Panc1 (cell line): ENCODE results near the gene PLSCR3. TPM values are rescaled to one million over a fixed set of nuclear protein-coding genes. Genes with fewer than 3 reads are reported as not detected.

Source experiments
- ATAC-seq: fragments of 200-7000 bp; cut with Tn5 transposase; 2 replicates; pipeline ENCODE4 v1.9.1; 2020; ENCODE audit warnings: mild to moderate bottlenecking, moderate library complexity
- BruUV-seq: library from RNA; stranded (reverse); fragments of 400-500 nt; replicated peaks from 2 replicates; lab custom pipeline; 2021; lab: Mats Ljungman, UMichigan
- CTCF ChIA-PET: fragments of 300-600 bp; sonication (Branson Sonifier 250); formaldehyde crosslinking; loops from one replicate; lab custom pipeline; 2022; ENCODE audit warnings: antibody characterized with exemption; lab: Charles Lee
- POLR2A ChIA-PET: fragments of 300-600 bp; sonication (Branson Sonifier 250); formaldehyde crosslinking; loops from one replicate; lab custom pipeline; 2022; ENCODE audit warnings: antibody characterized with exemption; lab: Charles Lee
- DNase-seq: peaks from one replicate; pipeline ENCODE4 v3.0.0-alpha.2; 2010; ENCODE audit warnings: low read depth, low spot score
- H3K27ac ChIP-seq: 2 replicates; pipeline ENCODE4 v1.5.1; 2011; ENCODE audit warnings: mild to moderate bottlenecking, low read length, inconsistent platforms
- H3K27me3 ChIP-seq: fragments of 200-500 bp; sonication (Bioruptor generic); 2 replicates; pipeline ENCODE4 v1.6.0; 2014; ENCODE audit warnings: low read length, inconsistent platforms; ENCODE audit not compliant: control insufficient read depth, insufficient read depth
- H3K36me3 ChIP-seq: fragments of 200-500 bp; sonication (Bioruptor generic); 2 replicates; pipeline ENCODE4 v1.5.1; 2014; ENCODE audit warnings: inconsistent platforms, mild to moderate bottlenecking, low read length, moderate library complexity; ENCODE audit not compliant: control insufficient read depth, insufficient read depth
- H3K4me1 ChIP-seq: 2 replicates; pipeline ENCODE4 v1.5.1; 2011; ENCODE audit warnings: inconsistent platforms, mild to moderate bottlenecking, low read length, moderate library complexity; ENCODE audit not compliant: control insufficient read depth, insufficient read depth
- H3K4me3 ChIP-seq, 2 experiments: 2 replicates each; pipeline ENCODE4 v1.5.1; 2011 to 2012; ENCODE audit warnings: low read depth in 2 of 2, low read length in 2 of 2, mild to moderate bottlenecking in 2 of 2, inconsistent platforms in 1 of 2, moderate library complexity in 1 of 2
- H3K9me3 ChIP-seq: fragments of 200-500 bp; sonication (Bioruptor generic); 2 replicates; pipeline ENCODE4 v1.5.1; 2014; ENCODE audit warnings: low read depth, mild to moderate bottlenecking, inconsistent platforms, low read length, moderate library complexity; ENCODE audit not compliant: control insufficient read depth, insufficient read depth
- POLR2AphosphoS5 ChIP-seq: IDR thresholded peaks from 2 replicates; pipeline ENCODE4 v1.6.1; 2012; ENCODE audit warnings: mild to moderate bottlenecking, low read depth, low read length, moderate library complexity
- SIN3A ChIP-seq: IDR thresholded peaks from 2 replicates; pipeline ENCODE4 v1.6.1; 2012; ENCODE audit warnings: low read depth, mild to moderate bottlenecking, low read length, moderate library complexity, borderline replicate concordance; ENCODE audit not compliant: insufficient read depth
- TCF7L2 ChIP-seq: IDR thresholded peaks from 2 replicates; pipeline ENCODE4 v1.6.1; 2011; ENCODE audit warnings: mild to moderate bottlenecking, low read depth, low read length, inconsistent platforms
- in situ Hi-C: cut with HindIII; loops from 2 replicates; pipeline ENCODE4 v1.10.0; 2016; ENCODE audit warnings: low sequenced_read_pairs, low pct_unique_long_range_greater_than_20kb
- intact Hi-C: fragments of 100-400 bp; cut with micrococcal nuclease; formaldehyde crosslinking; loops from one replicate; pipeline ENCODE4 v1.10.0; 2022; ENCODE audit not compliant: unreplicated experiment
- total RNA-seq: library from RNA; stranded (reverse); gene quantifications from one replicate; pipeline ENCODE4 v1.2.1, GENCODE V29; 2021; ENCODE audit not compliant: unreplicated experiment
- TF ChIP-seq, protein P1 (sequence below), 2 experiments: IDR thresholded peaks; 2 replicates each; pipeline ENCODE4 v1.6.1; 2011 to 2012; ENCODE audit warnings: low read depth in 2 of 2, control low read depth in 1 of 2, low read length in 1 of 2, mild to moderate bottlenecking in 1 of 2, moderate library complexity in 1 of 2; ENCODE audit not compliant: insufficient read depth in 1 of 2
- TF ChIP-seq, protein P2 (sequence below): fragments of 450-650 bp; IDR thresholded peaks from 2 replicates; pipeline ENCODE4 v1.5.1; 2017; ENCODE audit warnings: mild to moderate bottlenecking

PLSCR3 gene
- total RNA-seq, 1 experiment from 2014 or later, result 32.0 TPM

GRCh38 chr17:7429722-7430121, 35.4 kb upstream of the PLSCR3 start:
- H3K4me3 ChIP-seq, result no peak overlapping the region
- H3K9me3 ChIP-seq, result no peaks in the 10 kb centered on the region
- ChIA-PET CTCF (no interaction called here), POLR2A (no interaction called here)
- ATAC-seq, result no peak
- no peaks in the 10 kb centered on the region for H3K4me1 ChIP-seq
- intact Hi-C loops, result loop anchor here (10.0 kb wide), 1 partner anchor 75 kb away; the partner anchor contains the start of genes KCTD11 and TMEM95
- H3K36me3 ChIP-seq, result no peaks in the 10 kb centered on the region
- no peak for TF ChIP-seq POLR2AphosphoS5
- TF ChIP-seq TCF7L2, result no peak
- TF ChIP-seq, protein P1, sequence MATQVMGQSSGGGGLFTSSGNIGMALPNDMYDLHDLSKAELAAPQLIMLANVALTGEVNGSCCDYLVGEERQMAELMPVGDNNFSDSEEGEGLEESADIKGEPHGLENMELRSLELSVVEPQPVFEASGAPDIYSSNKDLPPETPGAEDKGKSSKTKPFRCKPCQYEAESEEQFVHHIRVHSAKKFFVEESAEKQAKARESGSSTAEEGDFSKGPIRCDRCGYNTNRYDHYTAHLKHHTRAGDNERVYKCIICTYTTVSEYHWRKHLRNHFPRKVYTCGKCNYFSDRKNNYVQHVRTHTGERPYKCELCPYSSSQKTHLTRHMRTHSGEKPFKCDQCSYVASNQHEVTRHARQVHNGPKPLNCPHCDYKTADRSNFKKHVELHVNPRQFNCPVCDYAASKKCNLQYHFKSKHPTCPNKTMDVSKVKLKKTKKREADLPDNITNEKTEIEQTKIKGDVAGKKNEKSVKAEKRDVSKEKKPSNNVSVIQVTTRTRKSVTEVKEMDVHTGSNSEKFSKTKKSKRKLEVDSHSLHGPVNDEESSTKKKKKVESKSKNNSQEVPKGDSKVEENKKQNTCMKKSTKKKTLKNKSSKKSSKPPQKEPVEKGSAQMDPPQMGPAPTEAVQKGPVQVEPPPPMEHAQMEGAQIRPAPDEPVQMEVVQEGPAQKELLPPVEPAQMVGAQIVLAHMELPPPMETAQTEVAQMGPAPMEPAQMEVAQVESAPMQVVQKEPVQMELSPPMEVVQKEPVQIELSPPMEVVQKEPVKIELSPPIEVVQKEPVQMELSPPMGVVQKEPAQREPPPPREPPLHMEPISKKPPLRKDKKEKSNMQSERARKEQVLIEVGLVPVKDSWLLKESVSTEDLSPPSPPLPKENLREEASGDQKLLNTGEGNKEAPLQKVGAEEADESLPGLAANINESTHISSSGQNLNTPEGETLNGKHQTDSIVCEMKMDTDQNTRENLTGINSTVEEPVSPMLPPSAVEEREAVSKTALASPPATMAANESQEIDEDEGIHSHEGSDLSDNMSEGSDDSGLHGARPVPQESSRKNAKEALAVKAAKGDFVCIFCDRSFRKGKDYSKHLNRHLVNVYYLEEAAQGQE (IDR thresholded peaks at IDR 0.05; ENCODE audit: insufficient read depth in 1 of 2, low read depth in 2 of 2, low read length in 1 of 2), result no peak
- no peak for TF ChIP-seq SIN3A
- TF ChIP-seq, protein P2, sequence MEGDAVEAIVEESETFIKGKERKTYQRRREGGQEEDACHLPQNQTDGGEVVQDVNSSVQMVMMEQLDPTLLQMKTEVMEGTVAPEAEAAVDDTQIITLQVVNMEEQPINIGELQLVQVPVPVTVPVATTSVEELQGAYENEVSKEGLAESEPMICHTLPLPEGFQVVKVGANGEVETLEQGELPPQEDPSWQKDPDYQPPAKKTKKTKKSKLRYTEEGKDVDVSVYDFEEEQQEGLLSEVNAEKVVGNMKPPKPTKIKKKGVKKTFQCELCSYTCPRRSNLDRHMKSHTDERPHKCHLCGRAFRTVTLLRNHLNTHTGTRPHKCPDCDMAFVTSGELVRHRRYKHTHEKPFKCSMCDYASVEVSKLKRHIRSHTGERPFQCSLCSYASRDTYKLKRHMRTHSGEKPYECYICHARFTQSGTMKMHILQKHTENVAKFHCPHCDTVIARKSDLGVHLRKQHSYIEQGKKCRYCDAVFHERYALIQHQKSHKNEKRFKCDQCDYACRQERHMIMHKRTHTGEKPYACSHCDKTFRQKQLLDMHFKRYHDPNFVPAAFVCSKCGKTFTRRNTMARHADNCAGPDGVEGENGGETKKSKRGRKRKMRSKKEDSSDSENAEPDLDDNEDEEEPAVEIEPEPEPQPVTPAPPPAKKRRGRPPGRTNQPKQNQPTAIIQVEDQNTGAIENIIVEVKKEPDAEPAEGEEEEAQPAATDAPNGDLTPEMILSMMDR, result no peak
- no peaks in the 10 kb centered on the region for H3K27me3 ChIP-seq
- BruUV-seq, result no TSS peak
- no peak overlapping the region for H3K27ac ChIP-seq
- in situ Hi-C loops, result no loop called here
- DNase-seq, result no peak

- H3K36me3 ChIP-seq, result no peaks in the 10 kb centered on the region
- intact Hi-C loops (no loop called here), in situ Hi-C loops (no loop called here)
- no peaks in the 10 kb centered on the region for H3K27me3 ChIP-seq
- no peak within 1 kb of the TSS for H3K27ac ChIP-seq
- TF ChIP-seq SIN3A, result no peak
- TF ChIP-seq, protein P2, result no peak
- TF ChIP-seq POLR2AphosphoS5, result no peak
- TF ChIP-seq, protein P1 (IDR thresholded peaks at IDR 0.05; ENCODE audit: insufficient read depth in 1 of 2, low read depth in 2 of 2, low read length in 1 of 2), result no peak
- TF ChIP-seq TCF7L2, result no peak
- no peak within 1 kb of the TSS for H3K4me3 ChIP-seq
- H3K4me1 ChIP-seq, result no peaks in the 10 kb centered on the region
- ChIA-PET POLR2A (no interaction called here), CTCF (no interaction called here)
- ATAC-seq (no peak), DNase-seq (no peak)
- H3K9me3 ChIP-seq, result no peaks in the 10 kb centered on the region
- no TSS peak for BruUV-seq
Measured at GRCh38 chr17:7428557-7428956, 34.2 kb upstream of the PLSCR3 start, which contains the start of gene SPEM3. Gene SPEM3, plus strand, starts transcription at chr17:7428857. Its CDS starts 46 bp downstream, at chr17:7428903.
